DMS 273 (cell line): ENCODE data around the gene KPNB1.

Experiments used
- DNase-seq: peaks from one replicate; lab custom pipeline; 2025; ENCODE audit not compliant: unreplicated experiment; lab: John Stamatoyannopoulos, UW

Gene KPNB1

GRCh38 chr17:47696717-47697642 is 47.3 kb downstream of the KPNB1 start:
- no peak for DNase-seq

GRCh38 chr17:47697906-47698711 is 48.4 kb downstream of the KPNB1 start:
- no peak for DNase-seq

- DNase-seq: peak; percentile 73
Measured at GRCh38 chr17:47698749-47699535, 49.2 kb downstream of the KPNB1 start.

GRCh38 chr17:47699536-47699840 is 49.8 kb downstream of the KPNB1 start:
- no peak for DNase-seq

GRCh38 chr17:47700471-47701449 is 51.0 kb downstream of the KPNB1 start:
- DNase-seq: no peak

GRCh38 chr17:47701608-47702007 is 51.9 kb downstream of the KPNB1 start:
- no peak for DNase-seq

- no peak for DNase-seq
Measured at GRCh38 chr17:47702391-47702995, 52.8 kb downstream of the KPNB1 start.

- no peak for DNase-seq
Measured at GRCh38 chr17:47703191-47703591, 53.5 kb downstream of the KPNB1 start.

GRCh38 chr17:47703671-47704070 is 54.0 kb downstream of the KPNB1 start:
- DNase-seq: no peak

GRCh38 chr17:47704116-47704515 is 54.4 kb downstream of the KPNB1 start:
- DNase-seq: no peak

- no peak for DNase-seq
Measured at GRCh38 chr17:47704736-47705135, 55.0 kb downstream of the KPNB1 start.

GRCh38 chr17:47705536-47706530 is 56.1 kb downstream of the KPNB1 start:
- DNase-seq: no peak

GRCh38 chr17:47707056-47707804 is 57.5 kb downstream of the KPNB1 start:
- DNase-seq: peak; percentile 70

- no peak for DNase-seq
Measured at GRCh38 chr17:47707884-47708283, 58.2 kb downstream of the KPNB1 start.

GRCh38 chr17:47708312-47708863 is 58.7 kb downstream of the KPNB1 start:
- no peak for DNase-seq

- no peak for DNase-seq
Measured at GRCh38 chr17:47708864-47709541, 59.3 kb downstream of the KPNB1 start.

- no peak for DNase-seq
Measured at GRCh38 chr17:47709594-47709993, 59.9 kb downstream of the KPNB1 start.
